ENCODE measurements around the gene USP17L15. TPM values are rescaled to one million over a fixed set of nuclear protein-coding genes. Genes with fewer than 3 reads are reported as not detected.
"Not testable (repeated sequence)": the region's sequence is repeated elsewhere in the genome, so short reads cannot be mapped to it uniquely, and the experiment has no call there.

Gene USP17L15
- total RNA-seq, 1 experiment from 2014 or later: not detected

GRCh38 chr4:9219852-9220251, 14.3 kb upstream of the USP17L15 start, which contains the start of gene USP17L12:
TSS of gene USP17L12 (plus strand) at chr4:9220152. CDS start at chr4:9220152, 0 bp downstream.
- not testable (repeated sequence) for H4K5ac ChIP-seq (ENCODE audit: insufficient read length, low read depth, low read length); H3K23me2 ChIP-seq (ENCODE audit: insufficient read length, low read depth, low read length, poor library complexity, severe bottlenecking); H3K27me3 Mint-ChIP-seq (ENCODE audit: low read depth); H3K9me3 ChIP-seq (ENCODE audit: control insufficient read depth, low read depth, low read length); H2BK15ac ChIP-seq (ENCODE audit: low read depth, low read length); H3K9me3 Mint-ChIP-seq; H3K4me1 Mint-ChIP-seq; H2AFZ ChIP-seq (ENCODE audit: low read length); H3K4me3 Mint-ChIP-seq; H2AK5ac ChIP-seq (ENCODE audit: insufficient read length, low read length); H3K18ac ChIP-seq (ENCODE audit: insufficient read length, low read depth, low read length); H3K36me3 Mint-ChIP-seq (ENCODE audit: insufficient read depth in 1 of 3, low read depth in 3 of 3); DNase-seq; H3K79me1 ChIP-seq (ENCODE audit: insufficient read depth, low read depth, low read length, poor library complexity, severe bottlenecking); H2BK12ac ChIP-seq (ENCODE audit: insufficient read length, low read depth, low read length); H3T11ph ChIP-seq (ENCODE audit: low read length); H4K91ac ChIP-seq (ENCODE audit: insufficient read length, low read depth, low read length); H3K14ac ChIP-seq (ENCODE audit: insufficient read depth, low read length); H3K79me2 ChIP-seq (ENCODE audit: insufficient read depth, low read length); H3K4me1 ChIP-seq (ENCODE audit: insufficient read depth, low read length); H3K9ac ChIP-seq (ENCODE audit: extremely low read depth, insufficient read length, low read length); H3K4me2 ChIP-seq (ENCODE audit: insufficient read depth, insufficient read length, low read length); H3K27me3 ChIP-seq (ENCODE audit: insufficient read depth, low read length); H3K27ac Mint-ChIP-seq; H3K4ac ChIP-seq (ENCODE audit: low read depth, low read length); H3K56ac ChIP-seq (ENCODE audit: insufficient read length, low read depth, low read length); H4K8ac ChIP-seq (replicated peaks; ENCODE audit: insufficient read length, low read depth, low read length); H2BK5ac ChIP-seq (ENCODE audit: insufficient read length, low read length); H4K20me1 ChIP-seq (ENCODE audit: control insufficient read depth, insufficient read depth, insufficient read length); H3K23ac ChIP-seq (ENCODE audit: insufficient read length, low read depth, low read length); H3K27ac ChIP-seq (ENCODE audit: insufficient read length, low read depth, low read length); H2BK120ac ChIP-seq (ENCODE audit: low read depth, low read length, poor library complexity, severe bottlenecking); H2BK20ac ChIP-seq (ENCODE audit: low read depth, low read length, poor library complexity, severe bottlenecking)
- no CpG with 5 or more reads among the region's 13 CpGs for WGBS (ENCODE audit: extremely low coverage, insufficient read length, low lambda C conversion rate)

- no CpG with 5 or more reads among the region's 14 CpGs for WGBS (ENCODE audit: extremely low coverage, insufficient read length, low lambda C conversion rate)
- H4K8ac ChIP-seq (replicated peaks; ENCODE audit: insufficient read length, low read depth, low read length); H3K4ac ChIP-seq (ENCODE audit: low read depth, low read length): not testable (repeated sequence)
Measured at GRCh38 chr4:9224596-9224995, 9.6 kb upstream of the USP17L15 start, which contains the start of gene USP17L13. TSS of gene USP17L13 (plus strand) at chr4:9224896. CDS start at chr4:9224896, 0 bp downstream.

More at GRCh38 chr4:9224596-9224995, 9.6 kb upstream of the USP17L15 start, which contains the start of gene USP17L13:
- H4K5ac ChIP-seq (ENCODE audit: insufficient read length, low read depth, low read length); H2BK12ac ChIP-seq (ENCODE audit: insufficient read length, low read depth, low read length); H4K91ac ChIP-seq (ENCODE audit: insufficient read length, low read depth, low read length); H3K23me2 ChIP-seq (ENCODE audit: insufficient read length, low read depth, low read length, poor library complexity, severe bottlenecking); H3K4me1 Mint-ChIP-seq; H3K4me2 ChIP-seq (ENCODE audit: insufficient read depth, insufficient read length, low read length); H2BK20ac ChIP-seq (ENCODE audit: low read depth, low read length, poor library complexity, severe bottlenecking); H3K27me3 Mint-ChIP-seq (ENCODE audit: low read depth); H3K27ac ChIP-seq (ENCODE audit: insufficient read length, low read depth, low read length); H3K14ac ChIP-seq (ENCODE audit: insufficient read depth, low read length); H3K9ac ChIP-seq (ENCODE audit: extremely low read depth, insufficient read length, low read length); H3K36me3 Mint-ChIP-seq (ENCODE audit: insufficient read depth in 1 of 3, low read depth in 3 of 3); H3K9me3 ChIP-seq (ENCODE audit: control insufficient read depth, low read depth, low read length); H3K79me2 ChIP-seq (ENCODE audit: insufficient read depth, low read length); H2AFZ ChIP-seq (ENCODE audit: low read length); H2BK5ac ChIP-seq (ENCODE audit: insufficient read length, low read length); H3K27me3 ChIP-seq (ENCODE audit: insufficient read depth, low read length); H3K4me1 ChIP-seq (ENCODE audit: insufficient read depth, low read length); DNase-seq; H2AK5ac ChIP-seq (ENCODE audit: insufficient read length, low read length); H3K9me3 Mint-ChIP-seq; H3K4me3 Mint-ChIP-seq; H3K56ac ChIP-seq (ENCODE audit: insufficient read length, low read depth, low read length); H4K20me1 ChIP-seq (ENCODE audit: control insufficient read depth, insufficient read depth, insufficient read length); H2BK15ac ChIP-seq (ENCODE audit: low read depth, low read length); H3T11ph ChIP-seq (ENCODE audit: low read length); H3K79me1 ChIP-seq (ENCODE audit: insufficient read depth, low read depth, low read length, poor library complexity, severe bottlenecking); H3K27ac Mint-ChIP-seq; H2BK120ac ChIP-seq (ENCODE audit: low read depth, low read length, poor library complexity, severe bottlenecking); H3K18ac ChIP-seq (ENCODE audit: insufficient read length, low read depth, low read length); H3K23ac ChIP-seq (ENCODE audit: insufficient read length, low read depth, low read length): not testable (repeated sequence)

Measured in H9 (cell line).